ENCODE data around the gene GMDS.

Gene GMDS

DNA sequence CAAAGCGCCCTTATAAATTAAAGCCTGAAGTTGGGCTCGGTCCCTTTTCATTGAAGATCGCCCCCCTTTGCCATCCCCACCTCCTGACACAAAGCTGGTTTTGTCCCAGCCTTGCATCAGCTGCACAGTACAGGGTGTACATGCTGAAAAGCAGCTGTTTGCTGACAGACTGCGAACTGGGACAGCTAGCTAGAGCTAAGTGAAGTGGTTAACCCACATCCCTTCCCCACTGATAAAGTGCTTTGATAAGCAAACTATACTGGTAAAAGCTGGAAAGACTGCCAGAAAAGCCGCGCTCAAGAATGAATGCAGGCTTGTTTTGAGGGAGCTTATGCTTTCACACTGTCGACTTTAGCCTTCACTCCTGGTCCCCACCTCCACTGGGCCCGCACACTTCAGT, 207.3 kb downstream of the GMDS start:
- H3K4me3 ChIP-seq (ENCODE audit: low read length): no peak overlapping the region
- no peaks in the 10 kb centered on the region for H3K9me3 ChIP-seq (ENCODE audit: insufficient read depth, low read depth, low read length)
- no peaks in the 10 kb centered on the region for H3K4me1 ChIP-seq (ENCODE audit: insufficient read depth, low read length)
- no peak overlapping the region for H3K9ac ChIP-seq (ENCODE audit: low read depth, low read length)
- no peak overlapping the region for H3K27ac ChIP-seq (ENCODE audit: low read length)
- no peaks in the 10 kb centered on the region for H3K27me3 ChIP-seq (ENCODE audit: insufficient read depth, low read length)
- H3K36me3 ChIP-seq (ENCODE audit: insufficient read depth, low read depth, low read length): no peaks in the 10 kb centered on the region

DNA sequence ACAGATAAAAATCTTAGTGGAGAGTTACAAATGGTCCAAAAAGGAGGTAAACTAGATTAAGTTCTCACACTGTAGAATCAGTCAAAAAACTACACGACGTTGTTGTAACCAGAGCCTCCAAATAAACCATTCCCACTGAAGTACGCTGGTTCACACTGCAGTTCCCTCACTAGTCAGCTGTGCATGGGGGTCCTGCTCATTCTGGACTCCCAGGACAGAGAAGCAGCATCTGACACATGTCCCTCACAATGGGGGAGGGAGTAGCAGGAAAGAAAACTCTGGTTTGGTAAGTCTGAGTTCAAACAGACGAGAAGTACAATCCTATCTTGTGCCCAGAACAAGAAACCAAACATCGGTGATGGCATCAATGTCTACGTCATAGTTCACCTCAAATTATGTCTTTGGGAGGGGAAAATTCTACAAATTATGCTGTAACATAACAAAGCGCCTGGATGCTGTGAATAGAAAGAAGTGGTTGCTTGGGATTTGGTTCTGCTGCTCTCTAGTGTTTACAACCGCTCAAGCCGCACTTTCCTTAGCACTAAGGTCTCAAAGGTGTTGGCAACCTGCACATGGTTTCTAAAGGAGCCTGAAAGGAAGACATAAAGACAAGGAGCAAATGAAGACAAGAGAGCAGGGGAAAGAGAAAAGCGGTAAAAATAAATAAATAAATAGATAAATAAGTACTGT, 208.0 kb downstream of the GMDS start:
- H3K4me1 ChIP-seq (ENCODE audit: insufficient read depth, low read length): no peaks in the 10 kb centered on the region
- no peaks in the 10 kb centered on the region for H3K9me3 ChIP-seq (ENCODE audit: insufficient read depth, low read depth, low read length)
- no peaks in the 10 kb centered on the region for H3K27me3 ChIP-seq (ENCODE audit: insufficient read depth, low read length)
- no peak overlapping the region for H3K27ac ChIP-seq (ENCODE audit: low read length)
- H3K4me3 ChIP-seq (ENCODE audit: low read length): no peak overlapping the region
- no peak overlapping the region for H3K9ac ChIP-seq (ENCODE audit: low read depth, low read length)
- H3K36me3 ChIP-seq (ENCODE audit: insufficient read depth, low read depth, low read length): no peaks in the 10 kb centered on the region

DNA sequence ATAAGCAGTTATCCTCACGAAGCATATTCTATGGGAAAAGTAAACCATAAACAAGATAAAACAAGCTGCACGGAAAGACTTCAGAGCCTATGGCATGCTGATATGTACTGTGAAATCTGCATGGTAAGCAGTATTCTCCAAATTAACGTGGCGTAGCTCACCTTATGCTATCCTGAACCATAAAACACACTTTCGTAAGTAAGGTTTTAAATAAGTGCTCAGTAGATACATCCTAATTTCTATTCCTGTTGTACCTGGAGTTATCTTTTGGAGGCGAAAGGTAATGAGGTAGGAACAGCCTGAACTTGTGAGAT, 208.7 kb downstream of the GMDS start:
- H3K9me3 ChIP-seq (ENCODE audit: insufficient read depth, low read depth, low read length): no peaks in the 10 kb centered on the region
- no peak overlapping the region for H3K27ac ChIP-seq (ENCODE audit: low read length)
- H3K4me3 ChIP-seq (ENCODE audit: low read length): no peak overlapping the region

DNA sequence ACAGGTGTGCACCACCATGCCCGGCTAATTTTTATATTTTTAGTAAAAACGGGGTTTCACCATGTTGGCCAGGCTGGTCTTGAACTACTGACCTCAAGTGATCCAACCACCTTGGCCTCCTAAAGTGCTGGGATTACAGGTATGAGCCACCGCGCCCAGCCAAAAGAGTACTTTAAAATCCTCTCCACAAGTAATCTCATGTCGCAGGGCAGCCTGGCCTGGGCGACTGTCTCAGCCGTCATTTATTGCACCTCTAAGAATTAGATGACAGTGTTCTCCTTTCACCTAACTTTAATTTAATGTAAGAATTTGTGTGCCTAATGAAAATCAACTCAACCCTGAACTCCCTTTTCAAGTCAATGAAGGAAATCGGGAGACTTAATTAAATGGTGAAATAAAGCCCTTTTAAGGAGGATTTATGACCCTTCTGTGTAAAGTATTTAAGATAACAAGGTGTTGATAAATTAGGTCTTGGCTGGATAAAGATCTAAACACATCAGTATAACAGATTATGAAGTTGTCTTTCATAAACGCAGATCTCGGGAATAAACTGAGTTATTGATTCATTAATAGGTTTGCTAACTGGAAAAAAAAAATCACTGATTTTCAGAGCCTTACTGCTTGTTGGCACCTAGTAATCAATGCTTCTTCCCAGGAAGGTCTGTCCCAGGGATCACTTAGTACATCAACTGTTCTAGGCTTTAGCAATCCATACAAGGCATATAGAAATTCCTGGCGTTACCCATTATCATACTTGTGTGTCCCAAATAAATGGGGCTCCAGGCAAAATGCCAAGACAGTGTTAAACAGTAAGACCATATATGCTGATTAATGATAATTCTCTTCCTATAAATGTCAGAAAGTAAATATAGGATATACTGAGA, 209.3 kb downstream of the GMDS start:
- H3K4me3 ChIP-seq (ENCODE audit: low read length): no peak overlapping the region
- no peak overlapping the region for H3K9ac ChIP-seq (ENCODE audit: low read depth, low read length)
- H3K27ac ChIP-seq (ENCODE audit: low read length): no peak overlapping the region
- H3K36me3 ChIP-seq (ENCODE audit: insufficient read depth, low read depth, low read length): no peaks in the 10 kb centered on the region
- no peaks in the 10 kb centered on the region; the same call in 1 of the 2 replicates for H3K4me1 ChIP-seq (ENCODE audit: insufficient read depth, low read length)
- no peaks in the 10 kb centered on the region for H3K27me3 ChIP-seq (ENCODE audit: insufficient read depth, low read length)
- no peaks in the 10 kb centered on the region for H3K9me3 ChIP-seq (ENCODE audit: insufficient read depth, low read depth, low read length)

More for the DNA sequence above, 208.7 kb downstream of the GMDS start:
- H3K36me3 ChIP-seq (ENCODE audit: insufficient read depth, low read depth, low read length): no peaks in the 10 kb centered on the region
- H3K4me1 ChIP-seq (ENCODE audit: insufficient read depth, low read length): no peaks in the 10 kb centered on the region
- H3K27me3 ChIP-seq (ENCODE audit: insufficient read depth, low read length): no peaks in the 10 kb centered on the region
- no peak overlapping the region for H3K9ac ChIP-seq (ENCODE audit: low read depth, low read length)

DNA sequence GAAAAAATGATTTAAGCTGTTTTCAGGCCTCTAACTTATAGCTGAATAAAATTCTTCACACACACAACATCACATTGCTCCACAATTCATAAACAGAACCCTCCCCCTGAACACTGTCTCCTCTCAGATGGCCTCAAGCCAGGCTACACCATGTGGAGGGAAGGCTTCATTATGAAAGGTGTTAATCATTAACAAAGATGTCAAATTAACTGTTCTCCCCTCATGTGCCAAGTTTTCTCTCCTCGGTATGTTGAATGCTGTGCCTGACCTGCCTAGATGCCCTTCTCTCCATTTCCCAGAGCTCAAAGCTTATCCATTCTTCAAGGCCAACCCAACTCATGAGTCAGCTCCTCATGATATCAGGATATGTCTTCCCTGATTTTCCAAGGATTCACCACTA, 210.4 kb downstream of the GMDS start:
- Histone ChIP-seq H3K27me3 (ENCODE audit: insufficient read depth, low read length) (no peaks in the 10 kb centered on the region), H3K9me3 (ENCODE audit: insufficient read depth, low read depth, low read length) (no peaks in the 10 kb centered on the region), H3K9ac (ENCODE audit: low read depth, low read length) (no peak overlapping the region), H3K4me1 (ENCODE audit: insufficient read depth, low read length) (no peaks in the 10 kb centered on the region; the same call in 1 of the 2 replicates), H3K36me3 (ENCODE audit: insufficient read depth, low read depth, low read length) (no peaks in the 10 kb centered on the region), H3K27ac (ENCODE audit: low read length) (no peak overlapping the region), H3K4me3 (ENCODE audit: low read length) (no peak overlapping the region)

DNA sequence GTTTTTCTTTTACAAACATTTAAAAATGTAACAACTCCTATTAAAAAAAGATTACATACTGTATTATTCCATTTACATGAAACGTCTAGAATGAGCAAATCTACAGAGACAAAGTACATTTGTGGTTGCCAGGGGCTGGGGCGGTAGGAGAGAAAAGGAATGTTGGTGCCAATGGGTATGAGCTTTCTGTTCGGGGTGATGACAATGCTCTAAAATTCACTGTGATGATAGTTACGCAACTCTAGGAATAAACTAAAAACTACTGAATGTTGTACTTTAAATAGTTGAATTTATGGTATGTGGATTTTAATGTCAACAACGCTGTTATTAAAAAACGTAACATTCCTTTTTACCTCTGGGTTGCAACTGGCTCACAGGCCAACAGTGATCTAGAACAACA, 211.1 kb downstream of the GMDS start:
- H3K36me3 ChIP-seq (ENCODE audit: insufficient read depth, low read depth, low read length): no peaks in the 10 kb centered on the region
- H3K9me3 ChIP-seq (ENCODE audit: insufficient read depth, low read depth, low read length): no peaks in the 10 kb centered on the region
- H3K4me1 ChIP-seq (ENCODE audit: insufficient read depth, low read length): no peaks in the 10 kb centered on the region; the same call in 1 of the 2 replicates

DNA sequence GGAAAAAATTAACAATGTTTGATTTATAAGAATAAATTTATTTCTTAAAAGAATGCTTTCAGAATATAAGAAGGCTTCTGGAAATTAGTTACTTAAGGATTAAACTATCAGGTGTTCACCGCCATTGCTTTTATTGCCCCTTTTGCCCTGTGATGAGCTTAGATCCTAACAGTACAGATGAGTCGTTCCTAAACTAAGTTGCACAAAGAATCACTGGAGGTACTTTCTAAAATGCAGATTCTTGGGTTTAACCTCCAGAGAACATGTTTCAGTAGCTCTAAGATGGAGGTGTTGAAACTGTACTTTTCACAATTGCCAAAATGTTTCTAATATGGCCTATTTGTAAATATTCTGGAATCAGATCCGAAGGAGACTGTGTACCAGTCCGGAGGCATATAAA, 211.9 kb downstream of the GMDS start:
- Histone ChIP-seq H3K27me3 (ENCODE audit: insufficient read depth, low read length) (no peaks in the 10 kb centered on the region), H3K9ac (ENCODE audit: low read depth, low read length) (no peak overlapping the region), H3K4me1 (ENCODE audit: insufficient read depth, low read length) (no peaks in the 10 kb centered on the region; the same call in 1 of the 2 replicates), H3K36me3 (ENCODE audit: insufficient read depth, low read depth, low read length) (no peaks in the 10 kb centered on the region), H3K4me3 (ENCODE audit: low read length) (no peak overlapping the region), H3K9me3 (ENCODE audit: insufficient read depth, low read depth, low read length) (no peaks in the 10 kb centered on the region), H3K27ac (ENCODE audit: low read length) (no peak overlapping the region)

More for the DNA sequence above, 211.1 kb downstream of the GMDS start:
- Histone ChIP-seq H3K9ac (ENCODE audit: low read depth, low read length) (no peak overlapping the region), H3K27me3 (ENCODE audit: insufficient read depth, low read length) (no peaks in the 10 kb centered on the region), H3K27ac (ENCODE audit: low read length) (no peak overlapping the region), H3K4me3 (ENCODE audit: low read length) (no peak overlapping the region)

DNA sequence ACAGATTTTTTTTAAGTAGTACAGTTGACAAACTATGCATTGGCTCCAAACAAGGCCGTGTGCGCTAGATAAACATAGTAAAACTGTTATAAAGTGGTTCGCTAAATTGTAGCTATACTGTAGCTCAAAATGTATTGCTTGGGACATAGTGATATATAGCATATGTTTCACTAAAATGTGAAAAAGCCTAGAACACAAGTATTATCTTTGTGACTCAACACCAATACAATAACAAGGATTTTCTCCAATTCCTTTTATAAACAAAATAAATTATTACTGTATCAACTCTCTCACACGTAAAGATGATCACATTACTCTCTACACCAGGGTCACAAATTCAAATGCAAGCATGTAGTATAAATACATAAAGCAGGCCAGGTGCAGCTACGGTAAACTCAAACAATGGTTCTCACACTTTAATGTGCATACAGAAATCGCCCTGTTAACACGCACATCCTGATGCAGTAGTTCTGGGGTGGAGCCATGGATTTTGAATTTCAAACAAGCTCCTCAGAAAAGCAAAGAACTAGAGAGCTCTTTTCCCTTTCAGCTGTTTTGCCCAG, 214.6 kb downstream of the GMDS start:
- Histone ChIP-seq H3K9ac (ENCODE audit: low read depth, low read length) (peak overlapping the region; percentile 35; the same call in 1 of the 2 replicates), H3K27ac (ENCODE audit: low read length) (no peak overlapping the region), H3K4me1 (ENCODE audit: insufficient read depth, low read length) (no peaks in the 10 kb centered on the region; the same call in 1 of the 2 replicates), H3K27me3 (ENCODE audit: insufficient read depth, low read length) (no peaks in the 10 kb centered on the region), H3K9me3 (ENCODE audit: insufficient read depth, low read depth, low read length) (no peaks in the 10 kb centered on the region), H3K36me3 (ENCODE audit: insufficient read depth, low read depth, low read length) (no peaks in the 10 kb centered on the region), H3K4me3 (ENCODE audit: low read length) (no peak overlapping the region)

DNA sequence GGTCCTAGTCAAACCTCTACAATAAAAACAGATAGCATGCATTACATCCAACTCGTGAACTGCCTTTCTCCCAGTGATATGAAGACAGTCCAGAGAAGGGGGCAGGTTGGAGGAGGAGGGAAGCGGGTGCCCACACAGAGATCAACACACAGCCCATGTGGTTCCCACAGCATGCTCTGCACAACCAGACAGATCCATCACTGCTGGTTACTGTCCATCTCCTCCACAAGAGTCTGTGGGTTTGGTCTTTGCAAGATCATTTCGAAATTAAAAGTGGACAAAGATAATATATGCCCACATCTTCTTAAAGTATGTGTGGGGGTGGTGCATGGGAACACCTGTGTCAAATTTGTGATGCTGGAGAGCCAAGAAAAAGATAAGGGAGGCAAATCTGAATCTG, 215.5 kb downstream of the GMDS start:
- no peak overlapping the region for H3K4me3 ChIP-seq (ENCODE audit: low read length)
- H3K4me1 ChIP-seq (ENCODE audit: insufficient read depth, low read length): no peaks in the 10 kb centered on the region; the same call in 1 of the 2 replicates
- H3K27ac ChIP-seq (ENCODE audit: low read length): no peak overlapping the region
- no peaks in the 10 kb centered on the region for H3K36me3 ChIP-seq (ENCODE audit: insufficient read depth, low read depth, low read length)
- no peaks in the 10 kb centered on the region for H3K27me3 ChIP-seq (ENCODE audit: insufficient read depth, low read length)
- no peaks in the 10 kb centered on the region for H3K9me3 ChIP-seq (ENCODE audit: insufficient read depth, low read depth, low read length)
- no peak overlapping the region for H3K9ac ChIP-seq (ENCODE audit: low read depth, low read length)

DNA sequence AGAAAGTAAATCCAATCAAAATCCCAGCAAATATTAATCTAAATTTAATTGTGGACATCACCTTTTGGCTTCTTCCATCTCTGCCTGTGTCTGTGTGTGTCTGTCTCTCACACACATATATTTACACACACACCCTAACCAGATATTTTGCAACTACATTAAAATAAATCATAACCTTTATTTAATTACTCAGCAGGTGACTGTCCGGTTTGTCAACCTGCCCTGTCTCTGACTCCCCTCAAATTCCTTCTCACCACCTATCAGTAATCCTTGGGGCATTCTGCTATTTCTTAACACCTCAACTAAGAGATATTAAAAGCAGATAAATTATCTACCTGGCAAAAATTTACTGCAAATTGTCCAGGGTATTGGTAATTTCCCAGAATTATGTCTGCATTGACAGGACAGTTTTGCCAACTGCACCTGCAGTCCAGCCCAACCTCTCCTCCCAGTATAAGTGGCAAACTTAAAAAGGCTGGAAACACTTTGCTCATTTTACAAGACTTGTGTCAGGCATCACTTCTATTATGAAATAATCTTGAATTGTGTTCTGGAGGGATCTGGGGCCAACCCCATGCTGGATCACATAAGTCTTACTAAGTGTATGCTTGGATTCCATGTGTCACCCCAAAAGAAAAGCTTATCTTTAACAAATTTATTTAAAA, 216.1 kb downstream of the GMDS start:
- no peaks in the 10 kb centered on the region for H3K27me3 ChIP-seq (ENCODE audit: insufficient read depth, low read length)
- H3K9me3 ChIP-seq (ENCODE audit: insufficient read depth, low read depth, low read length): no peaks in the 10 kb centered on the region
- no peak overlapping the region for H3K4me3 ChIP-seq (ENCODE audit: low read length)
- no peak overlapping the region for H3K27ac ChIP-seq (ENCODE audit: low read length)
- no peaks in the 10 kb centered on the region; the same call in 1 of the 2 replicates for H3K4me1 ChIP-seq (ENCODE audit: insufficient read depth, low read length)
- H3K9ac ChIP-seq (ENCODE audit: low read depth, low read length): no peak overlapping the region
- no peaks in the 10 kb centered on the region for H3K36me3 ChIP-seq (ENCODE audit: insufficient read depth, low read depth, low read length)

DNA sequence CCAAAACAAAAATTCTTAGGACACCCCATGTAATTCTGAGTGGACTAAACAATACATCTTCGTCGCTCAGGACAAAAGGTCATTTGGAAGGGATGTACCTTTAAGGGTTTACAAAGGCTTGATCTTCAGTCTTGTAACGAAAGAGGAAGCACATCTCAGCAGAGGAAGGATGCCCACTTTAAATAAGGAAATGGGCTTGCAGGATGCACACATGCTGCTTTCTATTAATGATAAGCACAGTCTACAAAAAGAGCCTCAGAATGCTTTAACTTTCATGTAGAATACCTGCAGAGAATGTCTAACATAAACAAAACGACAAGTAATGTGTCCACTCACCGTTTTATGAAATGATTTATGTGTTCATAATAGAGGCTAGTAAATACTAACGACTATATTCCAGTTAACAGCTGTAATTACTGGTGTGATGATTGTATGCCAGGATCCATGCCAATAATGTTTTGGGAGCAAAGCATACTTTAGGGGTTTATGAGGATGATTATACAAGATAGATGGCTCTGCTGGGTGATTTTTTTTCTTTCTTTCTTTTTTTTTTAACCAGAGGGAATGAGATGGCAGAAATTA, 216.9 kb downstream of the GMDS start:
- no peaks in the 10 kb centered on the region for H3K9me3 ChIP-seq (ENCODE audit: insufficient read depth, low read depth, low read length)
- no peaks in the 10 kb centered on the region for H3K27me3 ChIP-seq (ENCODE audit: insufficient read depth, low read length)
- no peaks in the 10 kb centered on the region for H3K36me3 ChIP-seq (ENCODE audit: insufficient read depth, low read depth, low read length)
- H3K4me3 ChIP-seq (ENCODE audit: low read length): no peak overlapping the region
- H3K4me1 ChIP-seq (ENCODE audit: insufficient read depth, low read length): no peaks in the 10 kb centered on the region; the same call in 1 of the 2 replicates
- no peak overlapping the region for H3K27ac ChIP-seq (ENCODE audit: low read length)
- H3K9ac ChIP-seq (ENCODE audit: low read depth, low read length): no peak overlapping the region

Data from iPS-20b (cell line).